ENCODE results near the gene LPIN1.

DNA sequence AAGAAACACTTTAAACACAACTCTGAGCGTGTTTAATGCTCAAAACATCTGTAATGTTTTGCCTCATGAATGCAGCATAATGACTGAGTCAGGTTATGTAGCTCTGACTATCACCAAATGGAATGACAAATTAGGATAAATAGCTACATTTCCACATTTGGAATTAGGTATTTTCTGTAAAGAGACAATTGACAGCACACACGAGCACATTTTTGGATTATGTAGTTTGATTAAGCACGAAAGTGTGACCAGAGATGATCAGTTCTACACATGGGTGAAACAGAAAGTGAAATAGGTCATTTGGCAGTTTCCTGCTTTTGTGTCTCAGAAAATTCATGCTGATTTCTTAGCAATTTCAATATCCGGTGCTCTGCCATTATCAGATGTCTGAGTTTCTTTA, 29.0 kb downstream of the LPIN1 start:
- TF ChIP-seq, protein P1, sequence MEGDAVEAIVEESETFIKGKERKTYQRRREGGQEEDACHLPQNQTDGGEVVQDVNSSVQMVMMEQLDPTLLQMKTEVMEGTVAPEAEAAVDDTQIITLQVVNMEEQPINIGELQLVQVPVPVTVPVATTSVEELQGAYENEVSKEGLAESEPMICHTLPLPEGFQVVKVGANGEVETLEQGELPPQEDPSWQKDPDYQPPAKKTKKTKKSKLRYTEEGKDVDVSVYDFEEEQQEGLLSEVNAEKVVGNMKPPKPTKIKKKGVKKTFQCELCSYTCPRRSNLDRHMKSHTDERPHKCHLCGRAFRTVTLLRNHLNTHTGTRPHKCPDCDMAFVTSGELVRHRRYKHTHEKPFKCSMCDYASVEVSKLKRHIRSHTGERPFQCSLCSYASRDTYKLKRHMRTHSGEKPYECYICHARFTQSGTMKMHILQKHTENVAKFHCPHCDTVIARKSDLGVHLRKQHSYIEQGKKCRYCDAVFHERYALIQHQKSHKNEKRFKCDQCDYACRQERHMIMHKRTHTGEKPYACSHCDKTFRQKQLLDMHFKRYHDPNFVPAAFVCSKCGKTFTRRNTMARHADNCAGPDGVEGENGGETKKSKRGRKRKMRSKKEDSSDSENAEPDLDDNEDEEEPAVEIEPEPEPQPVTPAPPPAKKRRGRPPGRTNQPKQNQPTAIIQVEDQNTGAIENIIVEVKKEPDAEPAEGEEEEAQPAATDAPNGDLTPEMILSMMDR (IDR thresholded peaks at IDR 0.05) = no peak
- no peak for TF ChIP-seq POLR2AphosphoS5 (IDR thresholded peaks at IDR 0.05)

Measured in breast epithelium (tissue), 3 donors.